ENCODE measurements around the gene VAC14.

GRCh38 chr16:70663524-70664324 is 137.2 kb downstream of the VAC14 start:
- TF ChIP-seq CTCF (IDR thresholded peaks at IDR 0.05) (no peak), EZH2phosphoT487 (IDR thresholded peaks at IDR 0.05) (no peak), EZH2 (IDR thresholded peaks at IDR 0.05) (no peak)
